HUDEP-2 (cell line): Measurements from ENCODE around the gene ZC3H7B.

Experiments used
- DNase-seq, 76 experiments: peaks; one replicate each; lab custom pipeline; 2025; ENCODE audit not compliant: unreplicated experiment in 76 of 76; lab: John Stamatoyannopoulos, UW

ZC3H7B gene

DNA sequence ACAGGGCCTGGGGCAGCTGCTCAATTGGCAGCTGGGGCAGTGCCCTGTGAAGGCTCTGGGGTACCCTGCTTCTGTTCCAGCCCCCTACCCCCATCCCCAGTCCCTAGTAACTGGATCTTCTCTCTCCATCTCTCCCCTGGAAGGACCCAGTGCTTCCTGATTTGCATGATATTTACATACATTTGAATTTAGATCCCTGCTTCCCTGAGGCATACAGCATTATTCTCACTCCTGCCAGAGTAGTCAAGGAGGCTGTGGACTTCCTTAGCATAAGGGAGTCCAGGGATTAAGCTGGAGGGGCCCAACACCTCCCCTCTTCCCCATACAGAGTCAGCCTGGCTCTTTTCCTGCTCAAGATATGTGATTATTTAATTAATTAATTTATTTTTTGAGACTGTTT, 105.1 kb downstream of the ZC3H7B start:
- DNase-seq = no peak

DNA sequence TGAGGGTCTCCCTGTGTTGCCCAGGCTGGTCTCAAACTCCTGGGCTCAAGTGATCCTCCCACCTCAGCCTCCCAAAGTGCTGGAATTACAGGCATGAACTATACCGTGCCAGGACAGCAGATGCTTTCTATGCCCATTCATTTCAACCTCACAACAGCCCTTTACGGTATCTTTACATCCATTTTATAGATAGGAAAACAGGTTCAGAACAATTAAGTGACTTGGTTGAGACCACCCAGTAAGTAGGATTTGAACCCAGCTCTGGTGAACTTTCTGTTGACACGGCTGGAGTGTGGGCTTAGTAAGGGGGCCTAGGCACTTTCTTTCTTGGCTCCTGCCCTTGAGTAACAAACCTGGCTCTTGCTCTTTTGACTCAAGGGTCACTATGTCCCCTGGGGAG, 106.1 kb downstream of the ZC3H7B start:
- no peak for DNase-seq

DNA sequence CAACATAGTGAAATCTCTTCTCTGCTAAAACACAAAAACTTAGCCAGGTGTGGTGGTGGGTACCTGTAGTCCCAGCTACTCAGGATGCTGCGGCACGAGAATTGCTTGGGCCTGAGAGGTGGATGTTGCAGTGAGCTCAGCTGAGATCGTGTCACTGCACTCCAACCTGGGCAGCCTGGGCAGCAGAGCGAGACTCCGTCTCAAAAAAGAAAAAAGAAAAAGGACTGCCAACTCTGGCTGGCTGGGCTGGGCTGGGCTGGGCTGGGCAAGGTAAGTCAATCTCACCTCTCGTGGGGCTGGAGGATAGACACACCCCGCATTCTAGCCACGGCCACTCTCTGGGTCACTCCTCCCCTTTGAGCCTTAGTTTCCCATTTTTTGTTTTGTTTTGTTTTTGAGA, 107.3 kb downstream of the ZC3H7B start:
- DNase-seq = no peak
